ENCODE data around the gene TBCD.

DNA sequence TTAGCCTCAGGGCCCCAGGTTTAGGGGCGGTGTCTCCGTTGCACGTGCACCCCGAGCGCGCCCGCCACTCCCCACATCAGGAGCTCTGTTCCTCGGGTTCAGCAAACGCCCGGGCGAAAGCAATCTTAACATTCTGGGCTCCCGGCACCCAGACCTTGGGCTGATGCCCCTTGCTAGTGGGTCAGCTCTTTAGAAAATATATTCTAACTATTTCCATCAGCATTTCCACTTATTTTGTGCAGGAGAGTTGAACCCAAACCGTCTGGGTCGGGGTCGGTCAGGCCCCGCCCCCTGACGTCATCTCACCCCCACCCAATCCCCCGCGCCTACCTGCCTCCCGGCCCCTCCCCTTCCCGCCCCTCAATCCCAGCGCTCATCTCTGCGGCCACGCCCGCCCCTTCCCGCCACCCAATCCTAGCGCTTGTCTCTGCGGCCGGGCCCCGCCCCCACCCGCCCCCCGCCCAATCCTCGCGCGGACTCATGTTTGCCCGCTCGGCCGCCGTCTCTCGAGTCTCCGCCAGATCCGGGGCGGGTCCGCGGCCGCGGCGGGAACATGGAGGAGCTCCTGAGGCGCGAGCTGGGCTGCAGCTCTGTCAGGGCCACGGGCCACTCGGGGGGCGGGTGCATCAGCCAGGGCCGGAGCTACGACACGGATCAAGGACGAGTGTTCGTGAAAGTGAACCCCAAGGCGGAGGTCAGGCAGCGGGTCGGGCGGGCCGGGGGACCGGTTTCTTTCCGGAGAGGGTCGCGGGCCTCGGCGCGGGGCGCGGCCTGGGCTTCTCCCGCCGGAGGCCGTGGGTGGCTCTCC is 35.5 kb upstream of the TBCD start, which contains the start of gene FN3KRP:
- no peak for TF ChIP-seq EZH2 (IDR thresholded peaks at IDR 0.05; ENCODE audit: low read length, missing control alignments)
- TF ChIP-seq, protein P1, sequence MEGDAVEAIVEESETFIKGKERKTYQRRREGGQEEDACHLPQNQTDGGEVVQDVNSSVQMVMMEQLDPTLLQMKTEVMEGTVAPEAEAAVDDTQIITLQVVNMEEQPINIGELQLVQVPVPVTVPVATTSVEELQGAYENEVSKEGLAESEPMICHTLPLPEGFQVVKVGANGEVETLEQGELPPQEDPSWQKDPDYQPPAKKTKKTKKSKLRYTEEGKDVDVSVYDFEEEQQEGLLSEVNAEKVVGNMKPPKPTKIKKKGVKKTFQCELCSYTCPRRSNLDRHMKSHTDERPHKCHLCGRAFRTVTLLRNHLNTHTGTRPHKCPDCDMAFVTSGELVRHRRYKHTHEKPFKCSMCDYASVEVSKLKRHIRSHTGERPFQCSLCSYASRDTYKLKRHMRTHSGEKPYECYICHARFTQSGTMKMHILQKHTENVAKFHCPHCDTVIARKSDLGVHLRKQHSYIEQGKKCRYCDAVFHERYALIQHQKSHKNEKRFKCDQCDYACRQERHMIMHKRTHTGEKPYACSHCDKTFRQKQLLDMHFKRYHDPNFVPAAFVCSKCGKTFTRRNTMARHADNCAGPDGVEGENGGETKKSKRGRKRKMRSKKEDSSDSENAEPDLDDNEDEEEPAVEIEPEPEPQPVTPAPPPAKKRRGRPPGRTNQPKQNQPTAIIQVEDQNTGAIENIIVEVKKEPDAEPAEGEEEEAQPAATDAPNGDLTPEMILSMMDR (conservative IDR thresholded peaks at IDR 0.05 in 1 of 2, IDR thresholded peaks at IDR 0.05 in 1 of 2; ENCODE audit: low read depth in 1 of 2, low read length in 2 of 2), result no peak

Measured in fibroblast of lung (primary cell).